OCI-LY7 (cell line): ENCODE results near the gene GPR132. TPM values are rescaled to one million over a fixed set of nuclear protein-coding genes. Genes with fewer than 3 reads are reported as not detected.

Experiments used
- BruUV-seq: library from RNA; stranded (reverse); fragments of 400-500 nt; replicated peaks from 2 replicates; lab custom pipeline; 2021; lab: Mats Ljungman, UMichigan
- CTCF ChIA-PET: fragments of 300-600 bp; sonication (Branson Sonifier 250); formaldehyde crosslinking; loops from one replicate; lab custom pipeline; 2022; ENCODE audit warnings: antibody characterized with exemption; ENCODE audit not compliant: unreplicated experiment; lab: Charles Lee
- POLR2A ChIA-PET: fragments of 300-600 bp; sonication (Branson Sonifier 250); formaldehyde crosslinking; loops from one replicate; lab custom pipeline; 2022; ENCODE audit warnings: antibody characterized with exemption; lab: Charles Lee
- DNase-seq: peaks from one replicate; pipeline ENCODE4 v3.0.0-alpha.2; 2015; ENCODE audit warnings: low spot score
- H2AFZ ChIP-seq: fragments of 200-600 bp; sonication (generic), shearing (Covaris generic); 2 replicates; pipeline ENCODE4 v1.6.1; 2014; ENCODE audit warnings: mild to moderate bottlenecking, antibody characterized with exemption, low read length, moderate library complexity
- H3K27ac ChIP-seq: fragments of 200-600 bp; sonication (generic); 2 replicates; pipeline ENCODE4 v1.5.1; 2014; ENCODE audit warnings: mixed run types, low read depth, mild to moderate bottlenecking, moderate library complexity, low read length, inconsistent platforms; ENCODE audit not compliant: poor library complexity, severe bottlenecking
- H3K36me3 ChIP-seq: fragments of 200-600 bp; sonication (generic); 2 replicates; pipeline ENCODE4 v1.6.1; 2014; ENCODE audit warnings: mild to moderate bottlenecking, antibody characterized with exemption, low read length, moderate library complexity, mixed read lengths; ENCODE audit not compliant: insufficient read depth
- H3K4me1 ChIP-seq: fragments of 200-600 bp; sonication (generic); 2 replicates; pipeline ENCODE4 v1.5.1; 2014; ENCODE audit warnings: mild to moderate bottlenecking, low read length; ENCODE audit not compliant: insufficient read depth, poor library complexity, severe bottlenecking
- H3K4me2 ChIP-seq: fragments of 200-600 bp; sonication (generic); 2 replicates; pipeline ENCODE4 v1.6.1; 2014; ENCODE audit warnings: mild to moderate bottlenecking, low read length
- H3K4me3 ChIP-seq: fragments of 200-600 bp; sonication (generic); 2 replicates; pipeline ENCODE4 v1.5.1; 2014; ENCODE audit warnings: mild to moderate bottlenecking, low read depth, low read length; ENCODE audit not compliant: poor library complexity, severe bottlenecking
- H3K79me2 ChIP-seq: fragments of 200-600 bp; sonication (generic); 2 replicates; pipeline ENCODE4 v1.6.1; 2016; ENCODE audit warnings: low read depth, mild to moderate bottlenecking, low read length, moderate library complexity, mixed read lengths; ENCODE audit not compliant: insufficient read depth
- H3K9me2 ChIP-seq: fragments of 200-600 bp; sonication (generic); 2 replicates; pipeline ENCODE4 v1.6.1; 2016; ENCODE audit warnings: mild to moderate bottlenecking, low read length, mixed read lengths; ENCODE audit not compliant: insufficient read depth
- H3K9me3 ChIP-seq: fragments of 200-600 bp; sonication (generic); 2 replicates; pipeline ENCODE4 v1.6.1; 2014; ENCODE audit warnings: mild to moderate bottlenecking, mixed run types, low read length, mixed read lengths
- H4K20me1 ChIP-seq: fragments of 200-600 bp; sonication (generic); 2 replicates; pipeline ENCODE4 v1.6.1; 2014; ENCODE audit warnings: mild to moderate bottlenecking, antibody characterized with exemption, low read length, moderate library complexity, mixed read lengths; ENCODE audit not compliant: insufficient read depth
- CTCF ChIP-seq: fragments of 200-600 bp; sonication (generic); conservative IDR thresholded peaks from 2 replicates; pipeline ENCODE4 v1.5.1; 2014; ENCODE audit warnings: mild to moderate bottlenecking, antibody characterized with exemption, low read length, moderate library complexity, mixed read lengths
- EZH2phosphoT487 ChIP-seq: fragments of 200-600 bp; sonication (generic); IDR thresholded peaks from 2 replicates; pipeline ENCODE4 v1.6.1; 2018; ENCODE audit warnings: low read depth, borderline replicate concordance, mild to moderate bottlenecking, mixed run types, antibody characterized with exemption, low read length, moderate library complexity, mixed read lengths
- intact Hi-C: fragments of 100-400 bp; cut with micrococcal nuclease; formaldehyde crosslinking; loops from one replicate; pipeline ENCODE4 v1.10.0; 2022; ENCODE audit not compliant: unreplicated experiment
- total RNA-seq, 2 experiments: library from RNA; depleted of rRNA in 1 of 2; stranded (reverse); fragments of >200 nt in 1 of 2; shearing (Covaris generic) in 1 of 2; gene quantifications; 2 replicates each; pipeline ENCODE4 v1.2.3, GENCODE V29; 2014 to 2022

The GPR132 gene
- total RNA-seq, 2 experiments from 2014 or later = 1.0 to 3.0 TPM

- Histone ChIP-seq H3K79me2 (peaks cover 36% of the 10 kb centered on the region), H3K27ac (no peak overlapping the region), H3K4me2 (no peak overlapping the region), H3K4me1 (no peaks in the 10 kb centered on the region), H3K9me2 (no peaks in the 10 kb centered on the region), H3K4me3 (no peak overlapping the region), H3K36me3 (peaks cover 70% of the 10 kb centered on the region), H3K9me3 (no peaks in the 10 kb centered on the region), H4K20me1 (peaks cover 21% of the 10 kb centered on the region), H2AFZ (no peak overlapping the region)
- POLR2A ChIA-PET = interaction anchor here (1.1 kb wide), 1 partner anchor 10 kb away, joined by 3 read pairs; no protein-coding TSS in a partner anchor
- no TSS peak for BruUV-seq
- TF ChIP-seq CTCF = no peak
- TF ChIP-seq EZH2phosphoT487 = no peak
- intact Hi-C loops = no loop called here
- CTCF ChIA-PET = no interaction called here
- DNase-seq = no peak
Observed at GRCh38 chr14:105006831-105007592, 58.2 kb downstream of the GPR132 start.

- Histone ChIP-seq H3K27ac (no peak overlapping the region), H3K4me3 (no peak overlapping the region), H3K36me3 (peaks cover 62% of the 10 kb centered on the region), H3K9me2 (no peaks in the 10 kb centered on the region), H3K9me3 (no peaks in the 10 kb centered on the region), H4K20me1 (peaks cover 14% of the 10 kb centered on the region; the same call in 1 of the 2 replicates), H3K4me1 (no peaks in the 10 kb centered on the region), H3K4me2 (no peak overlapping the region), H2AFZ (no peak overlapping the region), H3K79me2 (peaks cover 27% of the 10 kb centered on the region)
- intact Hi-C loops = no loop called here
- ChIA-PET CTCF (no interaction called here), POLR2A (interaction anchor here (1.1 kb wide), 1 partner anchor 9 kb away, joined by 3 read pairs; no protein-coding TSS in a partner anchor)
- BruUV-seq = no TSS peak
- DNase-seq = no peak
- TF ChIP-seq EZH2phosphoT487 = no peak
- TF ChIP-seq CTCF = no peak
Observed at GRCh38 chr14:105005929-105006830, 59.0 kb downstream of the GPR132 start.
